Ectodermal cell (in vitro differentiated cells): Measurements from ENCODE around the gene PIK3C2B.
A peak's percentile ranks its signal among the peaks of the same experiment; 100 is the strongest.
"Not testable (repeated sequence)": the region's sequence is repeated elsewhere in the genome, so short reads cannot be mapped to it uniquely, and the experiment has no call there.

ENCODE experiments used
- H3K27ac ChIP-seq: 2 replicates; pipeline ENCODE4 v1.7.0; 2013; ENCODE audit warnings: mild to moderate bottlenecking, low read depth, low read length; ENCODE audit not compliant: insufficient read depth, poor library complexity, severe bottlenecking
- H3K27me3 ChIP-seq: 2 replicates; pipeline ENCODE4 v1.7.0; 2013; ENCODE audit warnings: mild to moderate bottlenecking, low read length; ENCODE audit not compliant: insufficient read depth, control insufficient read depth, poor library complexity, severe bottlenecking
- H3K36me3 ChIP-seq: one replicate; pipeline ENCODE4 v1.7.0; 2013; ENCODE audit warnings: low read length; ENCODE audit not compliant: control insufficient read depth, insufficient read depth
- H3K4me1 ChIP-seq: one replicate; pipeline ENCODE4 v1.7.0; 2013; ENCODE audit warnings: low read length; ENCODE audit not compliant: control insufficient read depth, insufficient read depth
- H3K4me3 ChIP-seq: 2 replicates; pipeline ENCODE4 v1.7.0; 2013; ENCODE audit warnings: low read depth, low read length, control low read depth; ENCODE audit not compliant: insufficient read depth
- H3K9me3 ChIP-seq: 2 replicates; pipeline ENCODE4 v1.7.0; 2013; ENCODE audit warnings: mild to moderate bottlenecking, low read length, moderate library complexity; ENCODE audit not compliant: control insufficient read depth
- WGBS, 2 experiments: methylation state at CpG; one replicate each; pipeline ENCODE4 v1.1.7; 2013; ENCODE audit warnings: missing lambda C conversion rate in 2 of 2; 5-methylcytosine and 5-hydroxymethylcytosine counted together

PIK3C2B gene

GRCh38 chr1:204521941-204522521, 27.4 kb upstream of the PIK3C2B start:
- 89% methylated on average over 5 of the region's 5 CpGs for WGBS, 2 experiments
- not testable (repeated sequence) for H3K27ac ChIP-seq, H3K4me1 ChIP-seq, H3K4me3 ChIP-seq, H3K27me3 ChIP-seq, H3K9me3 ChIP-seq
- peaks cover 18% of the 10 kb centered on the region for H3K36me3 ChIP-seq

- no peak overlapping the region for H3K4me3 ChIP-seq
- H3K4me1 ChIP-seq = no peaks in the 10 kb centered on the region
- H3K27ac ChIP-seq = no peak overlapping the region
- peaks cover 13% of the 10 kb centered on the region for H3K36me3 ChIP-seq
- H3K9me3 ChIP-seq = no peaks in the 10 kb centered on the region
- 87 to 90% methylated on average over 5 of the region's 5 CpGs for WGBS, 2 experiments
- no peaks in the 10 kb centered on the region for H3K27me3 ChIP-seq
Observed at GRCh38 chr1:204520834-204521709, 26.5 kb upstream of the PIK3C2B start.

- WGBS, 2 experiments = 92 to 95% methylated on average over 19 of the region's 19 CpGs
- not testable (repeated sequence) for H3K36me3 ChIP-seq, H3K9me3 ChIP-seq, H3K4me1 ChIP-seq, H3K27ac ChIP-seq, H3K27me3 ChIP-seq
- H3K4me3 ChIP-seq = peak overlapping the region; percentile 76
Observed at GRCh38 chr1:204517382-204517781, 22.8 kb upstream of the PIK3C2B start.

- no peaks in the 10 kb centered on the region for H3K27me3 ChIP-seq
- H3K4me3 ChIP-seq = peak within 1 kb of the TSS; percentile 76
- 1% methylated on average over 43 of the region's 43 CpGs for WGBS, 2 experiments
- no peaks in the 10 kb centered on the region for H3K9me3 ChIP-seq
- peak within 1 kb of the TSS; percentile 86 for H3K27ac ChIP-seq
- no peaks in the 10 kb centered on the region for H3K4me1 ChIP-seq
- H3K36me3 ChIP-seq = peaks cover 3% of the 10 kb centered on the region
Observed at GRCh38 chr1:204516180-204516879, 21.7 kb upstream of the PIK3C2B start, which contains the start of gene MDM4. MDM4 (plus strand) TSS chr1:204516406; CDS start chr1:204525519, 9,113 bp downstream.

- Histone ChIP-seq H3K27ac (no peak overlapping the region), H3K27me3 (no peaks in the 10 kb centered on the region), H3K9me3 (no peaks in the 10 kb centered on the region), H3K4me1 (no peaks in the 10 kb centered on the region), H3K4me3 (no peak overlapping the region), H3K36me3 (peaks cover 3% of the 10 kb centered on the region)
- 86 to 93% methylated on average over 2 of the region's 2 CpGs for WGBS, 2 experiments
Observed at GRCh38 chr1:204514828-204515227, 20.2 kb upstream of the PIK3C2B start.

- H3K4me3 ChIP-seq = no peak overlapping the region
- H3K36me3 ChIP-seq = peaks cover 3% of the 10 kb centered on the region
- WGBS, 2 experiments = 88 to 92% methylated on average over 15 of the region's 15 CpGs
- no peak overlapping the region for H3K27ac ChIP-seq
- H3K27me3 ChIP-seq = no peaks in the 10 kb centered on the region
- no peaks in the 10 kb centered on the region for H3K9me3 ChIP-seq
- H3K4me1 ChIP-seq = no peaks in the 10 kb centered on the region
Observed at GRCh38 chr1:204513117-204513716, 18.6 kb upstream of the PIK3C2B start.

- Histone ChIP-seq H3K4me1 (no peaks in the 10 kb centered on the region), H3K4me3 (no peak overlapping the region), H3K27me3 (no peaks in the 10 kb centered on the region), H3K36me3 (no peaks in the 10 kb centered on the region), H3K27ac (no peak overlapping the region), H3K9me3 (no peaks in the 10 kb centered on the region)
Observed at GRCh38 chr1:204511366-204511765, 16.8 kb upstream of the PIK3C2B start.

- no peak overlapping the region for H3K4me3 ChIP-seq
- H3K27ac ChIP-seq = no peak overlapping the region
- H3K9me3 ChIP-seq = no peaks in the 10 kb centered on the region
- 88 to 89% methylated on average over 9 of the region's 9 CpGs for WGBS, 2 experiments
- no peaks in the 10 kb centered on the region for H3K27me3 ChIP-seq
- no peaks in the 10 kb centered on the region for H3K4me1 ChIP-seq
- no peaks in the 10 kb centered on the region for H3K36me3 ChIP-seq
Observed at GRCh38 chr1:204509186-204509635, 14.6 kb upstream of the PIK3C2B start.

- peak overlapping the region; percentile 70 for H3K27ac ChIP-seq
- H3K4me1 ChIP-seq = no peaks in the 10 kb centered on the region
- no peaks in the 10 kb centered on the region for H3K9me3 ChIP-seq
- H3K27me3 ChIP-seq = no peaks in the 10 kb centered on the region
- WGBS, 2 experiments = 4 to 6% methylated on average over 21 of the region's 22 CpGs
- peak overlapping the region; percentile 53 for H3K4me3 ChIP-seq
- no peaks in the 10 kb centered on the region for H3K36me3 ChIP-seq
Observed at GRCh38 chr1:204507317-204508105, 12.9 kb upstream of the PIK3C2B start.
